Mesenchymal stem cell (in vitro differentiated cells and primary cell): ENCODE data around the gene DDX27.

Experiments
- DNase-seq: peaks from one replicate; pipeline ENCODE4 v3.0.0-alpha.2; 2013
- H2AFZ ChIP-seq: one replicate; pipeline ENCODE4 v1.6.1; 2013; ENCODE audit warnings: low read depth, mild to moderate bottlenecking, control low read depth, inconsistent platforms, low read length, moderate library complexity
- H2AK5ac ChIP-seq: 2 replicates; pipeline ENCODE4 v1.6.1; 2013; ENCODE audit warnings: low read length, moderate library complexity, mild to moderate bottlenecking, inconsistent platforms; ENCODE audit not compliant: severe bottlenecking
- H2BK120ac ChIP-seq: one replicate; pipeline ENCODE4 v1.6.1; 2013; ENCODE audit warnings: low read depth, mild to moderate bottlenecking, inconsistent platforms, low read length, moderate library complexity
- H2BK12ac ChIP-seq, 2 experiments: one replicate each; pipeline ENCODE4 v1.6.1; 2013; ENCODE audit warnings: inconsistent platforms in 2 of 2, low read length in 2 of 2, mild to moderate bottlenecking in 2 of 2, moderate library complexity in 2 of 2, control low read depth in 1 of 2
- H2BK15ac ChIP-seq: one replicate; pipeline ENCODE4 v1.6.1; 2013; ENCODE audit warnings: mild to moderate bottlenecking, low read depth, inconsistent platforms; ENCODE audit not compliant: poor library complexity, severe bottlenecking
- H2BK5ac ChIP-seq: 2 replicates; pipeline ENCODE4 v1.6.1; 2013; ENCODE audit warnings: low read depth, mild to moderate bottlenecking, low read length, control low read depth, inconsistent platforms; ENCODE audit not compliant: poor library complexity, severe bottlenecking
- H3K14ac ChIP-seq, 2 experiments: one replicate each; pipeline ENCODE4 v1.6.1; 2013; ENCODE audit warnings: inconsistent platforms in 2 of 2, low read length in 2 of 2, control low read depth in 1 of 2, mild to moderate bottlenecking in 1 of 2, moderate library complexity in 1 of 2
- H3K18ac ChIP-seq, 2 experiments: one replicate each; pipeline ENCODE4 v1.6.1; 2013; ENCODE audit warnings: inconsistent platforms in 2 of 2, low read length in 2 of 2, control low read depth in 1 of 2, low read depth in 1 of 2, mild to moderate bottlenecking in 1 of 2
- H3K23ac ChIP-seq, 2 experiments: one replicate each; pipeline ENCODE4 v1.6.1; 2013; ENCODE audit warnings: inconsistent platforms in 2 of 2, low read length in 2 of 2, mild to moderate bottlenecking in 2 of 2, moderate library complexity in 2 of 2, control low read depth in 1 of 2
- H3K27ac ChIP-seq: 2 replicates; pipeline ENCODE4 v1.5.1; 2013; ENCODE audit warnings: mild to moderate bottlenecking, moderate library complexity, low read length, control low read depth, inconsistent platforms; ENCODE audit not compliant: poor library complexity, severe bottlenecking
- H3K27me3 ChIP-seq, 2 experiments: 2 replicates each; pipeline versions ENCODE4 v1.6.1 to v1.7.0; 2013; ENCODE audit warnings: low read length in 2 of 2, mild to moderate bottlenecking in 2 of 2, moderate library complexity in 2 of 2, control low read depth in 1 of 2, inconsistent platforms in 1 of 2; ENCODE audit not compliant: control insufficient read depth in 1 of 2, insufficient read depth in 1 of 2
- H3K36me3 ChIP-seq, 2 experiments: 2 replicates each; pipeline versions ENCODE4 v1.6.1 to v1.7.0; 2013; ENCODE audit warnings: low read length in 2 of 2, control low read depth in 1 of 2, inconsistent platforms in 1 of 2, low read depth in 1 of 2, mild to moderate bottlenecking in 1 of 2; ENCODE audit not compliant: insufficient read depth in 2 of 2, control insufficient read depth in 1 of 2
- H3K4ac ChIP-seq, 2 experiments: one replicate each; pipeline ENCODE4 v1.6.1; 2013; ENCODE audit warnings: inconsistent platforms in 2 of 2, low read length in 2 of 2, mild to moderate bottlenecking in 2 of 2, moderate library complexity in 2 of 2, control low read depth in 1 of 2, low read depth in 1 of 2
- H3K4me1 ChIP-seq: 2 replicates; pipeline ENCODE4 v1.6.1; 2013; ENCODE audit warnings: low read depth, low read length, control low read depth; ENCODE audit not compliant: control insufficient read depth, insufficient read depth
- H3K4me2 ChIP-seq: 2 replicates; pipeline ENCODE4 v1.6.1; 2013; ENCODE audit warnings: low read length, mild to moderate bottlenecking, inconsistent platforms; ENCODE audit not compliant: poor library complexity, severe bottlenecking
- H3K4me3 ChIP-seq, 2 experiments: 2 replicates each; pipeline versions ENCODE4 v1.5.1 to v1.7.0; 2013; ENCODE audit warnings: low read length in 2 of 2, mild to moderate bottlenecking in 2 of 2, control low read depth in 1 of 2, low read depth in 1 of 2; ENCODE audit not compliant: insufficient read depth in 1 of 2
- H3K79me1 ChIP-seq: replicated peaks from 2 replicates; pipeline ENCODE4 v1.6.1; 2013; ENCODE audit warnings: mild to moderate bottlenecking, control low read depth, low read length, inconsistent platforms; ENCODE audit not compliant: poor library complexity, severe bottlenecking
- H3K9ac ChIP-seq: 2 replicates; pipeline ENCODE4 v1.7.0; 2013; ENCODE audit warnings: mild to moderate bottlenecking, low read length, moderate library complexity
- H3K9me3 ChIP-seq: 2 replicates; pipeline ENCODE4 v1.7.0; 2013; ENCODE audit warnings: mild to moderate bottlenecking, low read length; ENCODE audit not compliant: control insufficient read depth
- H4K8ac ChIP-seq: one replicate; pipeline ENCODE4 v1.6.1; 2013; ENCODE audit warnings: inconsistent platforms, mild to moderate bottlenecking, low read length, moderate library complexity
- H4K91ac ChIP-seq: one replicate; pipeline ENCODE4 v1.6.1; 2013; ENCODE audit warnings: mild to moderate bottlenecking, low read length, inconsistent platforms
- WGBS: methylation state at CpG from one replicate; pipeline ENCODE4 v1.1.7; 2013; ENCODE audit warnings: mixed read lengths; 5-methylcytosine and 5-hydroxymethylcytosine counted together

DDX27 gene

DNA sequence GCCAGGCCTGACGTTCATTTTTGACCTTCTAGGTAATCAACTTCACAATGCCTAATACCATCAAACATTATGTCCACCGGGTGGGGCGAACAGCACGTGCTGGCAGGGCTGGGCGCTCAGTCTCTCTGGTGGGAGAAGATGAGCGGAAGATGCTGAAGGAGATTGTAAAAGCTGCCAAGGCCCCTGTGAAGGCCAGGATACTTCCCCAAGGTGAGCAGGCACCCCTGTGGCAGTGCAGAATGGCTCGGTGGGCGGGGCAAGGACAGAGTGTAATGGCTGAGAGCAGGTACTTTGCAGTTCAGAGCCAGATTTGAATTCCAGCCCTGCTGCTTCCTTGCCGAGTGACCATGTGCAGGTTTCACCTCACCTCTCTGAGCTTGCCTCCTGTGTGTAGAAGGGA is 17.1 kb downstream of the DDX27 start:
- H3K14ac ChIP-seq = no peak overlapping the region
- no peak overlapping the region for H3K27ac ChIP-seq
- no peak overlapping the region for H3K4me3 ChIP-seq
- no peak overlapping the region for H3K9ac ChIP-seq
- H3K27me3 ChIP-seq = no peaks in the 10 kb centered on the region
- H4K8ac ChIP-seq = no peak overlapping the region
- no peak overlapping the region for H4K91ac ChIP-seq
- H3K23ac ChIP-seq = no peak overlapping the region
- H3K4me2 ChIP-seq = no peak overlapping the region
- peaks cover 60 to 87% of the 10 kb centered on the region in 2 experiments for H3K36me3 ChIP-seq
- no peak overlapping the region for H2AFZ ChIP-seq
- 94% methylated on average over 9 of the region's 9 CpGs for WGBS
- H2BK12ac ChIP-seq = no peak overlapping the region
- no peak overlapping the region for H3K18ac ChIP-seq
- no peak for DNase-seq
- H3K79me1 ChIP-seq = peaks cover 16% of the 10 kb centered on the region
- H2BK120ac ChIP-seq = no peak overlapping the region
- no peak overlapping the region for H2AK5ac ChIP-seq
- no peak overlapping the region for H3K4ac ChIP-seq
- no peak overlapping the region for H2BK15ac ChIP-seq
- H3K9me3 ChIP-seq = no peaks in the 10 kb centered on the region
- H3K4me1 ChIP-seq = no peaks in the 10 kb centered on the region
- no peak overlapping the region for H2BK5ac ChIP-seq

GRCh38 chr20:49237531-49237930 is 18.3 kb downstream of the DDX27 start:
- Histone ChIP-seq H2BK15ac (no peak overlapping the region), H3K79me1 (peaks cover 16% of the 10 kb centered on the region), H2BK12ac (peak overlapping the region in 1 of 2 experiments; percentile 3), H3K4me3 (no peak overlapping the region), H3K36me3 (peaks cover 67 to 90% of the 10 kb centered on the region in 2 experiments), H3K14ac (no peak overlapping the region), H4K8ac (no peak overlapping the region), H3K27ac (no peak overlapping the region), H2AFZ (no peak overlapping the region), H3K18ac (no peak overlapping the region), H3K27me3 (no peaks in the 10 kb centered on the region), H3K9me3 (no peaks in the 10 kb centered on the region), H3K23ac (no peak overlapping the region), H3K4me2 (no peak overlapping the region), H3K4ac (no peak overlapping the region), H2AK5ac (no peak overlapping the region), H4K91ac (no peak overlapping the region), H3K4me1 (no peaks in the 10 kb centered on the region), H3K9ac (no peak overlapping the region), H2BK5ac (no peak overlapping the region), H2BK120ac (no peak overlapping the region)
- WGBS = over 99% methylated on average over 4 of the region's 4 CpGs
- DNase-seq = no peak

GRCh38 chr20:49245921-49246740 is 26.9 kb downstream of the DDX27 start:
- H3K27ac ChIP-seq = no peak overlapping the region
- H3K9ac ChIP-seq = no peak overlapping the region
- no peak overlapping the region for H2BK12ac ChIP-seq
- no peak overlapping the region for H3K4ac ChIP-seq
- 80% methylated on average over 2 of the region's 3 CpGs for WGBS
- H3K79me1 ChIP-seq = peaks cover 15% of the 10 kb centered on the region
- peak overlapping the region; percentile 16 for H2AK5ac ChIP-seq
- no peaks in the 10 kb centered on the region for H3K27me3 ChIP-seq
- H3K36me3 ChIP-seq = peaks cover 75 to 97% of the 10 kb centered on the region in 2 experiments
- peaks cover 11% of the 10 kb centered on the region for H3K4me1 ChIP-seq
- H3K14ac ChIP-seq = no peak overlapping the region
- H3K9me3 ChIP-seq = no peaks in the 10 kb centered on the region
- H2BK5ac ChIP-seq = no peak overlapping the region
- H4K91ac ChIP-seq = peak overlapping the region; percentile 29
- H4K8ac ChIP-seq = peak overlapping the region; percentile 20
- peak; percentile 61 for DNase-seq
- no peak overlapping the region for H3K4me3 ChIP-seq
- H2BK120ac ChIP-seq = no peak overlapping the region
- H3K23ac ChIP-seq = no peak overlapping the region
- H3K18ac ChIP-seq = no peak overlapping the region
- no peak overlapping the region for H2AFZ ChIP-seq
- H2BK15ac ChIP-seq = no peak overlapping the region
- H3K4me2 ChIP-seq = no peak overlapping the region

GRCh38 chr20:49247169-49247723 is 28.0 kb downstream of the DDX27 start:
- no peak overlapping the region for H2BK120ac ChIP-seq
- no peak overlapping the region for H2AK5ac ChIP-seq
- peaks cover 11% of the 10 kb centered on the region for H3K4me1 ChIP-seq
- H3K9me3 ChIP-seq = no peaks in the 10 kb centered on the region
- no peak overlapping the region for H3K27ac ChIP-seq
- H3K27me3 ChIP-seq = no peaks in the 10 kb centered on the region
- H2BK5ac ChIP-seq = no peak overlapping the region
- no peak overlapping the region for H3K4ac ChIP-seq
- H3K79me1 ChIP-seq = peaks cover 15% of the 10 kb centered on the region
- no peak overlapping the region for H3K14ac ChIP-seq
- H3K23ac ChIP-seq = no peak overlapping the region
- no peak overlapping the region for H3K9ac ChIP-seq
- WGBS = 96% methylated on average over 8 of the region's 8 CpGs
- no peak overlapping the region for H2AFZ ChIP-seq
- H3K36me3 ChIP-seq = peaks cover 74 to 97% of the 10 kb centered on the region in 2 experiments
- peak overlapping the region; percentile 21 for H2BK15ac ChIP-seq
- no peak overlapping the region for H3K18ac ChIP-seq
- H3K4me2 ChIP-seq = no peak overlapping the region
- peak overlapping the region; percentile 22 for H4K8ac ChIP-seq
- no peak overlapping the region for H4K91ac ChIP-seq
- H2BK12ac ChIP-seq = no peak overlapping the region
- no peak for DNase-seq
- H3K4me3 ChIP-seq = no peak overlapping the region
